ENCODE measurements around the gene CEBPG.
A peak's percentile ranks its signal among the peaks of the same experiment; 100 is the strongest.

CEBPG gene

DNA sequence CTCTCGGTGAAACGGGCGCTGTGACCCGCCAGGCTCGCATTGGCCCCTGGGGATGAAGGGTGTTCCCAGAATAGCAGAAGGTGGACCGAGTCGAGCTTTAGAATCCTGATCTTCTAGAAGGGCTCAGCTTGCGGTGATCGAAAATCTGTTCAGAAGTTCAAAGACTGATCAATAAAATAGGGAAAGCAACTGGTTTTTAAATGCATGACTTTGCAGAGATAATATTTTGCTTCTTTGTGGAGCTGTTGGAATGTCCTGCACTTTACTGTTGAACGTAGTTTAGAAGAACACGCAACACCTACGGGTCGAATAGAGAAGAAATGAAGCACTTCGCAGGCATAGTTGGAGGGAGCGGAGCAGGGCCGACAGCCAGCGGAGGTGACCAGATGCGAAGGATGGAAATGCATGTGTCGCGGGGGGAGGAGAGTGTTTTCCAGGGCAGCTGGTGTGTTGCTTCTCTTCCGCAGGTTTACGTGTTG lies 766 bp downstream of the CEBPG start:
- H3K4me3 ChIP-seq (ENCODE audit: low read depth, low read length), result peak overlapping the region; percentile 95
- DNase-seq (ENCODE audit: low read depth), result peak; percentile 35
- TF ChIP-seq, protein P1, sequence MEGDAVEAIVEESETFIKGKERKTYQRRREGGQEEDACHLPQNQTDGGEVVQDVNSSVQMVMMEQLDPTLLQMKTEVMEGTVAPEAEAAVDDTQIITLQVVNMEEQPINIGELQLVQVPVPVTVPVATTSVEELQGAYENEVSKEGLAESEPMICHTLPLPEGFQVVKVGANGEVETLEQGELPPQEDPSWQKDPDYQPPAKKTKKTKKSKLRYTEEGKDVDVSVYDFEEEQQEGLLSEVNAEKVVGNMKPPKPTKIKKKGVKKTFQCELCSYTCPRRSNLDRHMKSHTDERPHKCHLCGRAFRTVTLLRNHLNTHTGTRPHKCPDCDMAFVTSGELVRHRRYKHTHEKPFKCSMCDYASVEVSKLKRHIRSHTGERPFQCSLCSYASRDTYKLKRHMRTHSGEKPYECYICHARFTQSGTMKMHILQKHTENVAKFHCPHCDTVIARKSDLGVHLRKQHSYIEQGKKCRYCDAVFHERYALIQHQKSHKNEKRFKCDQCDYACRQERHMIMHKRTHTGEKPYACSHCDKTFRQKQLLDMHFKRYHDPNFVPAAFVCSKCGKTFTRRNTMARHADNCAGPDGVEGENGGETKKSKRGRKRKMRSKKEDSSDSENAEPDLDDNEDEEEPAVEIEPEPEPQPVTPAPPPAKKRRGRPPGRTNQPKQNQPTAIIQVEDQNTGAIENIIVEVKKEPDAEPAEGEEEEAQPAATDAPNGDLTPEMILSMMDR (IDR thresholded peaks at IDR 0.05; ENCODE audit: low read depth, low read length), result no peak
- TF ChIP-seq MYC (IDR thresholded peaks at IDR 0.05; ENCODE audit: low read depth, low read length) (no peak), POLR2A (IDR thresholded peaks at IDR 0.05; ENCODE audit: extremely low read depth, insufficient read length) (no peak)
- TF ChIP-seq, protein P2, sequence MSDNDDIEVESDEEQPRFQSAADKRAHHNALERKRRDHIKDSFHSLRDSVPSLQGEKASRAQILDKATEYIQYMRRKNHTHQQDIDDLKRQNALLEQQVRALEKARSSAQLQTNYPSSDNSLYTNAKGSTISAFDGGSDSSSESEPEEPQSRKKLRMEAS (IDR thresholded peaks at IDR 0.05; ENCODE audit: low read depth, low read length), result no peak

DNA sequence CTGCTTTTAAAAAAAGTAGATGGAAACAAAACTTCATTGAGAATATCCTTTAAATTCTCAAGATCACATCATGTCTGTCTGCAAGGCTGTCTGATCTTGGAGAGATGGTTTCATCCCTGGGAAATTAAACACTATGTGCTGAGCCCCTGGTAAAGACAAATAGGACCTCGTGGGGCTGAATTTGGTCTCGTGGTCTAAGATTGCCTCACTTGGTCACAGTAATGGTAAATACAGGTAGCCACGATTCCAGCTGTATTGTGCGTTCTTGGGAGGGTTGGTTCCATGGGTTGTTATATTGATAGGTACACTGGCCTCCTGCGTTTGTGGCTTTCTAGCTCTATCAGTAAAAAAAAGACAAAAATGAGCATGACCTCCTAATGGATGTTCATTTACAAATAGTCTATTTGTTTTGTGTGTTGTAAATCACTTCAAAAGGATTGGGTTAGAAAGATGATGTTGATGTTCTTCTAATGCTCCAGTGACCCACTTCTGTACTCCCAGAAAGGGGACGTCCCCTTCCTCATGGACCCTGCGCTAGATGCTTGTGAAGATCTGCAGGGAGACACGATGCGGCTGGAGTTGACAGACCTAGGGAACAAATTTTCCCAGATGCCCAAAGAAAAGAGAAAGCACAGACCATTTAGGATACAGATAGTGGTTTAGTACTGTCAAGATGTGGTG lies 1.8 kb downstream of the CEBPG start:
- H3K4me3 ChIP-seq (ENCODE audit: low read depth, low read length), result peak overlapping the region; percentile 95
- no peak for DNase-seq (ENCODE audit: low read depth)
- TF ChIP-seq, protein P2 (IDR thresholded peaks at IDR 0.05; ENCODE audit: low read depth, low read length), result no peak
- TF ChIP-seq MYC (IDR thresholded peaks at IDR 0.05; ENCODE audit: low read depth, low read length), result no peak
- TF ChIP-seq, protein P1 (IDR thresholded peaks at IDR 0.05; ENCODE audit: low read depth, low read length), result no peak
- no peak for TF ChIP-seq POLR2A (IDR thresholded peaks at IDR 0.05; ENCODE audit: extremely low read depth, insufficient read length)

DNA sequence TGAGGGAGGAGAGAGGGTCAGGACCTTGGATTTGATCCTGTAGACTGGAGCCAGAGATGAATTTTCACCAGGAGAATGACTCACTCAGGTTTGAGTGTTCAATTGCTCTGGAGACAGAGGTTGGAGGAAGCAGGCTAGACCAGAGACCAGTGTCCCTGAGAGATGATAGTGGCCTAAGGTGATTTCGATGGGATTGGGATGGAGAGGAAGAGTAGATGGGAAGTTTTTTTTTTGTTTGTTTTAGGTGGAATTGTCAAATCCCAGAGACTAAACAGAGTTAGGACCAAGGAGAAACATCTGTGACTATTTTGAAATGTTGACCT lies 2.3 kb downstream of the CEBPG start:
- H3K4me3 ChIP-seq (ENCODE audit: low read depth, low read length), result peak overlapping the region; percentile 95
- no peak for DNase-seq (ENCODE audit: low read depth)
- TF ChIP-seq, protein P2 (IDR thresholded peaks at IDR 0.05; ENCODE audit: low read depth, low read length), result no peak
- no peak for TF ChIP-seq MYC (IDR thresholded peaks at IDR 0.05; ENCODE audit: low read depth, low read length)
- TF ChIP-seq, protein P1 (IDR thresholded peaks at IDR 0.05; ENCODE audit: low read depth, low read length), result no peak
- no peak for TF ChIP-seq POLR2A (IDR thresholded peaks at IDR 0.05; ENCODE audit: extremely low read depth, insufficient read length)

DNA sequence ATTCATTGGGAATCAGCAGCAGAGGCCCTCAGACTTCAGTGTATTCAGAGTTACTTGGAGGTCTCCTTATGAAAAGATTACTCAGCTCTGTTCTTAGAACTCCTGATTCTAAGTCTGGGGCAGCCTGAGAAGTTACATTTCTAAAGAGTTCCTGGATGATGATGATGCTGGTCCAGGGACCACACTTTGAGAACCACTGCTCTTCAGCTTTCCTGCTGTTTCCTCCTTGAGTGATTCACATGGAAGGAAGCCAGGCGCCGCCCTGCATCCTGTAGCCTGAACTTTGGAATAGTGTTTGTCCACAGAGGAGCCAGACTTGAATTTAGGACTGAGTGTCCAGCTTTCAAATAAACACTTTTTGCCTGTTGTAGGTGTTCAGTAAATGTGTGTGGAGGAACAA lies 2.9 kb downstream of the CEBPG start:
- DNase-seq (ENCODE audit: low read depth), result no peak
- no peak for TF ChIP-seq POLR2A (IDR thresholded peaks at IDR 0.05; ENCODE audit: extremely low read depth, insufficient read length)
- TF ChIP-seq, protein P1 (IDR thresholded peaks at IDR 0.05; ENCODE audit: low read depth, low read length), result no peak
- TF ChIP-seq, protein P2 (IDR thresholded peaks at IDR 0.05; ENCODE audit: low read depth, low read length), result no peak
- H3K4me3 ChIP-seq (ENCODE audit: low read depth, low read length), result peak overlapping the region; percentile 95

DNA sequence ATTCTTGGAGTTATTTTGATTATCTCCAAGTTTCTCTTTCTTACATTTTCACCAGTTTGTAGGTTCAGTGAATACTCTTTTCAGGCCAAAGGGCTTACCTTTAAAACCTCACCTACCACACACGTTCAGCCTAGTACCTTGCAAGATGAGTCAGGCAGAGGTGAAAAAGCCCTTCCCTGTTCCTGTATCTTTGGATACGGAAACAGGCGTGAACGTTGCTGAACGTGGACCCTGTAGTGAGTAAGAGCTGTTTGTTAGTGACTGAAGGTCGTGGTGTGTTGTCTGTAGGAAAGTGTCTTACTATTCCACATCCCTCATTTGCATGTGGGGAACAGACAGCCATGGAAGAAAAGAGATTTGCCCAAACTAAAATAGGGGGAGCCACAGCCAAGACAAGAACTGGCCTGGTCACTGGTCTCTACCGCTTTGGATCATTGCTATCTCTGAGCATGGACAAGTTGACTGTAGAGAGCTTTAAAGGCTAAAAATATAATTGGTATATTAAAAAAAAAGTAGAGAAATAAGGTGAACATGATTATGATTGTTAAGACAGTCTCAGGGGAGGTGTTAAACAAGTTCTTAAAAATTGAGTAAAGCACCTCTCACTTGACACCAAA lies 3.5 kb downstream of the CEBPG start:
- TF ChIP-seq POLR2A (IDR thresholded peaks at IDR 0.05; ENCODE audit: extremely low read depth, insufficient read length) (no peak), MYC (IDR thresholded peaks at IDR 0.05; ENCODE audit: low read depth, low read length) (no peak)
- TF ChIP-seq, protein P2 (IDR thresholded peaks at IDR 0.05; ENCODE audit: low read depth, low read length), result no peak
- TF ChIP-seq, protein P1 (IDR thresholded peaks at IDR 0.05; ENCODE audit: low read depth, low read length), result no peak
- DNase-seq (ENCODE audit: low read depth), result no peak
- H3K4me3 ChIP-seq (ENCODE audit: low read depth, low read length), result peak overlapping the region; percentile 17
